ENCODE measurements around the gene DISC1.

GRCh38 chr1:231576804-231577718, 49.5 kb upstream of the DISC1 start:
- TF ChIP-seq CTCF (IDR thresholded peaks at IDR 0.05) = no peak
- no peak for TF ChIP-seq POLR2A (IDR thresholded peaks at IDR 0.05)
